BLaER1 treated with 17β-estradiol and CSF1 and Interleukin-3, amounts not matched to agents 10 nM and 100 nM (cell line): ENCODE results near the gene TRPT1.

Experiments
- H3K27ac ChIP-seq, 11 experiments: shearing (Covaris generic); formaldehyde crosslinking; 2 replicates each; pipeline ENCODE4 v1.8.1; 2022
- H3K27me3 ChIP-seq, 11 experiments: shearing (Covaris generic); formaldehyde crosslinking; 2 replicates each; pipeline ENCODE4 v1.8.1; 2022
- H3K36me3 ChIP-seq, 11 experiments: shearing (Covaris generic); formaldehyde crosslinking; 2 replicates each; pipeline ENCODE4 v1.8.1; 2022
- H3K4me1 ChIP-seq, 10 experiments: shearing (Covaris generic); formaldehyde crosslinking; 2 replicates each; pipeline ENCODE4 v1.8.1; 2022
- H3K4me2 ChIP-seq, 11 experiments: shearing (Covaris generic); formaldehyde crosslinking; 2 replicates each; pipeline ENCODE4 v1.8.1; 2022
- H3K4me3 ChIP-seq, 10 experiments: shearing (Covaris generic); formaldehyde crosslinking; 2 replicates each; pipeline ENCODE4 v1.8.1; 2022
- H3K9ac ChIP-seq, 11 experiments: shearing (Covaris generic); formaldehyde crosslinking; 2 replicates each; pipeline ENCODE4 v1.8.1; 2022
- H3K9me3 ChIP-seq, 11 experiments: shearing (Covaris generic); formaldehyde crosslinking; replicated peaks in 1 of 11; 2 replicates each; pipeline ENCODE4 v1.8.1; 2022
- H4K20me1 ChIP-seq, 11 experiments: shearing (Covaris generic); formaldehyde crosslinking; 2 replicates each; pipeline ENCODE4 v1.8.1; 2022
- Cebpa-rat ChIP-seq, 11 experiments: shearing (Covaris generic); IDR thresholded peaks; 2 replicates each; pipeline ENCODE4 v1.8.1; 2022

Gene TRPT1

DNA sequence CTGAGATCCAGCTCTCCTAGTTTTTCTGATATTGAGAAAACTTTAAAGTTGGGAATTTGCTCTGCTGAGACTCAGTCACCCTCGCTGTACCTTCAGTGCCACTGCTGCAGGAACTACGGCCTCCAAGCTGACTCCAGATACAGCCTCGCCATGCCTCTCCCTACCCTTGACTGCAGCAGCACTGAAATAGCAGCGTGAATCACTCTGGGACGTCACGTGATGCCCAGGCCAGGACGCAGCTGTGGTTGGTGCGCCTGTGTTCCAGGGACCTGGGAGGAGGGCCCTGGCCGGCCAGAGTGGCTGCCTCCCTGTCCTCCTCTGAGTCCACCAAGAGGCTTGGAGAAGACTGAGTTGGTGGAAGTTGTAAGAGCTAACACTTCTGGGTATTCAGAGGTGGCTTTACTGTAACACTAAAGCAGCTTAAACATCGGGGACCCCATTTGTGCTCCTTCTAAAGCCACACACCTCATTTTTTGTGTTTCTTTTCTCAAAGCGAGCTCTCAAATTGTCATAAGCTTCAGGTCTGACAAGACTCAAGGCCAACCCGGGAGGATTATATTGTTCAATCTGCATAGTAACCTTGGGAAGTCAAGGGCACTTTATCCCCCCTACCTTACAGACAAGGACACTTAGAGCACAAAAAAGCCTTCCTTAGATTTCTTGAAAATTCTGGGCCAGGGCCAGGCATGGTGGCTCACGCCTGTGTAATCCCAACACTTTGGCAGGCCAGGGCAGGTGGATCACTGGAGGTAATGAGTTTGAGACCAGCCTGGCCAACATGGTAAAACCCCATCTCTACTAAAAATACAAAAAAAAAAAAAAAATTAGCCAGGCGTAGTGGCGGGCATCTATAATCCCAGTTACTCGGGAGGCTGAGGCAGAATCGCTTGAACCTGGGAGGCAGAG is 44.2 kb downstream of the TRPT1 start:
- peaks cover 57 to 71% (median 60%) of the 10 kb centered on the region in 10 experiments for H3K4me1 ChIP-seq
- no peaks in the 10 kb centered on the region for H3K27me3 ChIP-seq
- peaks cover 0 to 6% (median 0%) of the 10 kb centered on the region in 11 experiments; a peak in 3 of 22 replicates for H3K9me3 ChIP-seq
- peaks cover 0 to 9% (median 0%) of the 10 kb centered on the region in 11 experiments; a peak in 2 of 22 replicates for H4K20me1 ChIP-seq
- peak overlapping the region; percentile 25 to 96 (median 64); a peak in 19 of 22 replicates for H3K9ac ChIP-seq
- peak overlapping the region; percentile 41 to 94 (median 68); a peak in 21 of 22 replicates for H3K27ac ChIP-seq
- H3K4me3 ChIP-seq, result peak overlapping the region in 5 of 10 experiments; percentile 21 to 48 (median 23); a peak in 5 of 20 replicates
- TF ChIP-seq Cebpa-rat (IDR thresholded peaks at IDR 0.05), result no peak
- H3K36me3 ChIP-seq, result peaks cover 0 to 16% (median 6%) of the 10 kb centered on the region in 11 experiments; a peak in 7 of 22 replicates
- H3K4me2 ChIP-seq, result peak overlapping the region; percentile 82 to 99 (median 93)

DNA sequence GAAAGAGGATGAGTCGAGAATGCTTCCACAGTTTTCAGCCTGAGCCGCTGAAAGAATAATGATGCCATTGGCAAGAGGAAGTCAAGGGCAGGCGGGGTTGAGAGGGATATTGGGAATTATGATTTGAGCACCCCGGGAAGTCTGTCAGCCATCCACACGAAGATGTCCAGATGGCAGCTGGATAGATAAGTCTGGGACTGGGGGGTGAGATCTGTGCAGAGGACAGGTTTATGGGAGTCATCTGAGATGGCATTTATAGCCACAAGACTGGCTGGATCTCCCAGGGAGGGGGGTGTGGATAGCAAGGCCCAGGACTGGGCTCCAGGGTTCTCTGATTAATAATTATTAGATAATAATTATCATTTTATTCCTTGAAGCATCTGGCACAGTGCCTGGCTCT is 45.1 kb downstream of the TRPT1 start:
- Histone ChIP-seq H3K4me3 (peak overlapping the region in 5 of 10 experiments; percentile 21 to 48 (median 23); a peak in 5 of 20 replicates), H3K9ac (peak overlapping the region; percentile 18 to 96 (median 64); a peak in 19 of 22 replicates)

DNA sequence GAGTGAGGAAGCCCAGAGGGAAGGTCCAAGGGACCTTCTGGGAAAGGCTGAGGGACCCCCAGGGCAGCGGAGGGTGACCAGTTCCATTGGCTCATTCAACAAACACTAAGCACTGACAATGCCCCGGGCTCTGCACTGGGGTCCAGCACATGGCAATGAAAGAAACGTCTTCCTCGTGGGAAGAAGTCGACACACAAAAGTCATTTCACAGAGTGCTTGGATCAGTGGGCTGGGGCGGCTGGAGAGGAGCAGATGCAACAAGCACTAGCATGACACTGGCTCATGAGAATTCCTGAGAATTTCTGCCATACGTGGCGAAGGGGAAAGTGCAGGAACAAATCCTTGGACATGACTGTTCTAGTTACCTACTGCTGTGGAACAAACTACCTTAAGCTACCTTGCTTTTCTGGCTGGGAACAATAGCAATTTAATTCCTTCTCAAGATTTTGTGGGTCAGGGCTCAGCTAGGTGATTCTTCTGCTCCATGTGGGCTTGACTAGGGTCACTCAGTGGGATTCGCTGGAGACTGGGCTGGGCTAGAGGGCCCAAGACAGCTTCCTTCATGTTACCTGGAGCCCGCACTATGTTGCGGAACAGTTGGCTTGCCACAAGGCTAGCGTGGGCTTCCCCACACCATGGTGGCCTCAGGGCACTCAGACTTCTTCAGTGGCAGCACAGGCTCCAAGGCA is 46.9 kb downstream of the TRPT1 start:
- no peak for TF ChIP-seq Cebpa-rat (IDR thresholded peaks at IDR 0.05)
- H3K4me1 ChIP-seq, result peaks cover 53 to 70% (median 59%) of the 10 kb centered on the region in 10 experiments

More for the DNA sequence above, 45.1 kb downstream of the TRPT1 start:
- Histone ChIP-seq H3K4me2 (peak overlapping the region; percentile 82 to 99 (median 93)), H3K27me3 (no peaks in the 10 kb centered on the region), H3K4me1 (peaks cover 60 to 75% (median 63%) of the 10 kb centered on the region in 10 experiments), H3K9me3 (peaks cover 0 to 6% (median 0%) of the 10 kb centered on the region in 11 experiments; a peak in 3 of 22 replicates), H4K20me1 (peaks cover 0 to 9% (median 0%) of the 10 kb centered on the region in 11 experiments; a peak in 2 of 22 replicates), H3K27ac (peak overlapping the region in 10 of 11 experiments; percentile 46 to 94 (median 70); a peak in 19 of 22 replicates), H3K36me3 (peaks cover 0 to 16% (median 6%) of the 10 kb centered on the region in 11 experiments; a peak in 7 of 22 replicates)
- TF ChIP-seq Cebpa-rat (IDR thresholded peaks at IDR 0.05), result no peak

DNA sequence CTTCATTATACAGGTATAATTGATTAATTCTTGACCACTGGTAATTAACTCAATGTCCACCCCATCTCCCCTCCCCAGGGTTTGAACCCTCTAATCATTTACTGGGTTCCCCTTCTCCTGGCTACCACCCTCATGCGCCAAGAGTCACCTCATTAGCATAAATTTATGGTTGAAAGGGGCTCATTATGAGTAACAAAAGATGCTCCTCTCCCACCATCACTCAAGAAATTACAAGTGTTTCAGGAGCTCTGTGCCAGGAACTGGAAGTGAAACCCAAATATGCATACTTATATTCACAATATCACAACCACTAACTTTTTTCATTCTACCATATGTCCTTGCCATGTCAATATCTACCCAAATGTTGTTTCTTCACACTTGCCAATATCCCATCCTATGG is 47.8 kb downstream of the TRPT1 start:
- peaks cover 7 to 14% (median 9%) of the 10 kb centered on the region in 11 experiments; a peak in 21 of 22 replicates for H3K9me3 ChIP-seq
- no peak overlapping the region for H3K27ac ChIP-seq
- no peak for TF ChIP-seq Cebpa-rat (IDR thresholded peaks at IDR 0.05)
- H4K20me1 ChIP-seq, result no peaks in the 10 kb centered on the region; a peak in 1 of 22 replicates
- no peaks in the 10 kb centered on the region for H3K27me3 ChIP-seq
- H3K4me1 ChIP-seq, result peaks cover 44 to 68% (median 57%) of the 10 kb centered on the region in 10 experiments
- H3K4me2 ChIP-seq, result peak overlapping the region in 5 of 11 experiments; percentile 1 to 35 (median 23); a peak in 5 of 22 replicates
- no peak overlapping the region for H3K9ac ChIP-seq
- no peak overlapping the region for H3K4me3 ChIP-seq
- H3K36me3 ChIP-seq, result peaks cover 0 to 26% (median 9%) of the 10 kb centered on the region in 11 experiments; a peak in 11 of 22 replicates

More for the DNA sequence above, 46.9 kb downstream of the TRPT1 start:
- Histone ChIP-seq H3K4me3 (no peak overlapping the region), H3K9ac (no peak overlapping the region), H3K27me3 (no peaks in the 10 kb centered on the region), H3K9me3 (peaks cover 0 to 6% (median under 1%) of the 10 kb centered on the region in 11 experiments; a peak in 9 of 22 replicates), H3K36me3 (peaks cover 0 to 18% (median 6%) of the 10 kb centered on the region in 11 experiments; a peak in 9 of 22 replicates), H3K27ac (no peak overlapping the region), H3K4me2 (peak overlapping the region in 3 of 11 experiments; percentile 1 to 35 (median 22); a peak in 3 of 22 replicates), H4K20me1 (peaks cover 0 to 9% (median 0%) of the 10 kb centered on the region in 11 experiments; a peak in 2 of 22 replicates)

DNA sequence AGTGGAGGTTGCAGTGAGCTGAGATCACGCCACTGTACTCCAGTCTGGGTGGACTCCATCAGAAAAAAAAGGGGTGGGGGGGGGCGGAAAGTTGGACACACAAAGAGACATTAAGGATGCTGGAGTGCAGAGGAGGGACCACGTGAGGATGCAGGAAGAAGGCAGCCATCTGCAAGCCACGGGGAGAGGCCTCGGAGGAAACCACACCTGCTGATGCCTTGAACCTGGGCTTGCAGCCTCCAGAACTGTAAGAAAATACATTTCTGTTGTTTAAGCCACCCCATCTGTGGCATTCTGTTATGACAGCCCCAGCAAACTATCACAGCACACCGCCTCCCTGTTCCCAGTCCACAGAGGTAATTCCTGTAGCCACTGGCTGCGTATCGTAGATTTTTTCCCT is 49.2 kb downstream of the TRPT1 start:
- Histone ChIP-seq H3K9ac (no peak overlapping the region), H3K36me3 (peaks cover 0 to 26% (median 9%) of the 10 kb centered on the region in 11 experiments; a peak in 11 of 22 replicates), H3K4me1 (peaks cover 30 to 53% (median 42%) of the 10 kb centered on the region in 10 experiments), H3K9me3 (peaks cover 7 to 14% (median 9%) of the 10 kb centered on the region in 11 experiments; a peak in 21 of 22 replicates), H3K27me3 (no peaks in the 10 kb centered on the region), H3K27ac (no peak overlapping the region), H3K4me2 (peak overlapping the region in 7 of 11 experiments; percentile 15 to 41 (median 23); a peak in 8 of 22 replicates), H3K4me3 (no peak overlapping the region), H4K20me1 (no peaks in the 10 kb centered on the region; a peak in 1 of 22 replicates)
- TF ChIP-seq Cebpa-rat (IDR thresholded peaks at IDR 0.05), result no peak
